H1 (cell line): ENCODE data around the gene BCL6B. TPM values are rescaled to one million over a fixed set of nuclear protein-coding genes. Genes with fewer than 3 reads are reported as not detected.

ENCODE experiments used
- CTCF ChIA-PET: fragments of 300-600 bp; sonication (Branson Sonifier 250); formaldehyde crosslinking; loops from one replicate; lab custom pipeline; 2021; ENCODE audit not compliant: partially characterized antibody; lab: Charles Lee
- POLR2A ChIA-PET: fragments of 300-600 bp; sonication (Branson Sonifier 250); formaldehyde crosslinking; loops from one replicate; lab custom pipeline; 2021; ENCODE audit warnings: inconsistent platforms; ENCODE audit not compliant: partially characterized antibody; lab: Charles Lee
- DNase-seq, 2 experiments: peaks; one replicate each; pipeline versions ENCODE4 v3.0.0 to v3.0.0-alpha.2; 2010 to 2022; ENCODE audit warnings: low spot score in 2 of 2, low read depth in 1 of 2, mixed read lengths in 1 of 2
- FAIRE-seq: peaks from 2 replicates; lab custom pipeline; 2011; peaks lifted over from hg19 to GRCh38; lab: Jason Lieb, UNC
- H2AFZ ChIP-seq: 2 replicates; pipeline ENCODE4 v1.8.1; 2012; ENCODE audit warnings: low read length, inconsistent platforms
- H2AK5ac ChIP-seq: 2 replicates; pipeline ENCODE4 v1.6.1; 2013; ENCODE audit warnings: low read depth, low read length
- H2BK120ac ChIP-seq: replicated peaks from 2 replicates; pipeline ENCODE3; 2013; ENCODE audit warnings: low read depth, low read length, inconsistent platforms
- H2BK12ac ChIP-seq: 2 replicates; pipeline ENCODE4 v1.6.1; 2013; ENCODE audit warnings: low read depth, low read length
- H2BK15ac ChIP-seq: 2 replicates; pipeline ENCODE4 v1.6.1; 2013; ENCODE audit warnings: low read length
- H2BK20ac ChIP-seq: 2 replicates; pipeline ENCODE4 v1.6.1; 2013; ENCODE audit warnings: low read length
- H2BK5ac ChIP-seq: 2 replicates; pipeline ENCODE4 v1.6.1; 2013; ENCODE audit warnings: low read depth, low read length
- H3K14ac ChIP-seq: 2 replicates; pipeline ENCODE4 v1.6.1; 2013; ENCODE audit warnings: inconsistent platforms; ENCODE audit not compliant: insufficient read length
- H3K18ac ChIP-seq: 2 replicates; pipeline ENCODE4 v1.6.1; 2013; ENCODE audit warnings: low read length; ENCODE audit errors: extremely low read depth
- H3K23ac ChIP-seq: 2 replicates; pipeline ENCODE4 v1.6.1; 2013; ENCODE audit warnings: inconsistent platforms; ENCODE audit not compliant: insufficient read length
- H3K23me2 ChIP-seq: 2 replicates; pipeline ENCODE4 v1.6.1; 2013; ENCODE audit warnings: low read depth, low read length
- H3K27ac ChIP-seq: 2 replicates; pipeline ENCODE4 v1.6.1; 2011; ENCODE audit warnings: low read depth, low read length, inconsistent platforms
- H3K27me3 ChIP-seq, 4 experiments: replicated peaks in 1 of 4; 1 replicate in 1 of 4; 2 replicates in 3 of 4; pipeline versions ENCODE4 v1.6.1 to v1.8.1; 2011 to 2013; ENCODE audit warnings: low read length in 3 of 4, mild to moderate bottlenecking in 3 of 4, inconsistent platforms in 2 of 4, mixed read lengths in 2 of 4, moderate library complexity in 1 of 4; ENCODE audit not compliant: control insufficient read depth in 3 of 4, insufficient read depth in 3 of 4; ENCODE audit errors: extremely low read depth in 1 of 4
- H3K36me3 ChIP-seq, 4 experiments: 2 replicates each; pipeline versions ENCODE4 v1.6.1 to v1.8.1; 2011 to 2013; ENCODE audit warnings: mild to moderate bottlenecking in 4 of 4, low read length in 3 of 4, moderate library complexity in 2 of 4, control low read depth in 1 of 4, inconsistent platforms in 1 of 4; ENCODE audit not compliant: insufficient read depth in 4 of 4, control insufficient read depth in 2 of 4
- H3K4ac ChIP-seq: replicated peaks from 2 replicates; pipeline ENCODE3; 2013; ENCODE audit warnings: low read length, low read depth, mixed read lengths, inconsistent platforms; ENCODE audit not compliant: insufficient read length
- H3K4me1 ChIP-seq, 4 experiments: replicated peaks in 1 of 4; 1 replicate in 1 of 4; 2 replicates in 3 of 4; pipeline versions ENCODE4 v1.6.1 to v1.8.1; 2011 to 2013; ENCODE audit warnings: low read length in 3 of 4, inconsistent platforms in 2 of 4, mixed read lengths in 1 of 4; ENCODE audit not compliant: insufficient read depth in 4 of 4, control insufficient read depth in 3 of 4
- H3K4me2 ChIP-seq, 2 experiments: 2 replicates each; pipeline versions ENCODE4 v1.6.1 to v1.8.1; 2011 to 2013; ENCODE audit warnings: low read depth in 2 of 2, low read length in 2 of 2, control low read depth in 1 of 2, inconsistent platforms in 1 of 2, mild to moderate bottlenecking in 1 of 2; ENCODE audit not compliant: insufficient read depth in 1 of 2
- H3K4me3 ChIP-seq, 4 experiments: fragments of 200-600, 300-600 bp in 1 of 4; sonication (generic), shearing (Covaris generic), sonication (Bioruptor Twin) in 1 of 4; 2 replicates each; pipeline versions ENCODE4 v1.5.1 to v1.8.1; 2011 to 2016; ENCODE audit warnings: low read length in 4 of 4, low read depth in 3 of 4, control low read depth in 2 of 4, inconsistent platforms in 2 of 4, mild to moderate bottlenecking in 2 of 4, mixed read lengths in 1 of 4, moderate library complexity in 1 of 4; ENCODE audit not compliant: insufficient read depth in 2 of 4; ENCODE audit errors: extremely low read depth in 1 of 4
- H3K56ac ChIP-seq: replicated peaks from 2 replicates; pipeline ENCODE3; 2013; ENCODE audit warnings: low read depth, mild to moderate bottlenecking, mixed read lengths, low read length, inconsistent platforms; ENCODE audit not compliant: insufficient read length
- H3K79me1 ChIP-seq: 2 replicates; pipeline ENCODE4 v1.6.1; 2013; ENCODE audit warnings: low read depth, low read length, control low read depth
- H3K79me2 ChIP-seq, 2 experiments: 2 replicates each; pipeline versions ENCODE4 v1.6.1 to v1.8.1; 2012 to 2013; ENCODE audit warnings: low read length in 2 of 2, mild to moderate bottlenecking in 2 of 2, inconsistent platforms in 1 of 2; ENCODE audit not compliant: insufficient read depth in 2 of 2, control insufficient read depth in 1 of 2
- H3K9ac ChIP-seq, 4 experiments: replicated peaks in 1 of 4; 1 replicate in 1 of 4; 2 replicates in 3 of 4; pipeline versions ENCODE4 v1.6.1 to v1.8.1; 2011 to 2013; ENCODE audit warnings: low read depth in 3 of 4, low read length in 3 of 4, control low read depth in 2 of 4, mild to moderate bottlenecking in 2 of 4, moderate library complexity in 2 of 4, inconsistent platforms in 1 of 4; ENCODE audit errors: extremely low read depth in 1 of 4
- H3K9me3 ChIP-seq, 2 experiments: 2 replicates each; pipeline versions ENCODE4 v1.6.1 to v1.8.1; 2012 to 2013; ENCODE audit warnings: mild to moderate bottlenecking in 2 of 2, moderate library complexity in 2 of 2, control low read depth in 1 of 2, inconsistent platforms in 1 of 2, low read depth in 1 of 2, low read length in 1 of 2, mixed read lengths in 1 of 2; ENCODE audit not compliant: insufficient read depth in 2 of 2
- H4K20me1 ChIP-seq, 2 experiments: replicated peaks in 1 of 2; 2 replicates each; pipeline versions ENCODE3 to v1.8.1; 2011 to 2013; ENCODE audit warnings: inconsistent platforms in 2 of 2, low read length in 2 of 2, mild to moderate bottlenecking in 1 of 2; ENCODE audit not compliant: insufficient read depth in 2 of 2, control insufficient read depth in 1 of 2
- H4K5ac ChIP-seq: 2 replicates; pipeline ENCODE4 v1.6.1; 2013; ENCODE audit warnings: low read length, low read depth, mixed read lengths, inconsistent platforms; ENCODE audit not compliant: insufficient read length
- H4K8ac ChIP-seq: 2 replicates; pipeline ENCODE4 v1.8.0; 2013; ENCODE audit warnings: mild to moderate bottlenecking, moderate library complexity, low read length, inconsistent platforms; ENCODE audit not compliant: insufficient read depth; ENCODE audit errors: extremely low read depth
- H4K91ac ChIP-seq: replicated peaks from 2 replicates; pipeline ENCODE3; 2013; ENCODE audit warnings: low read length, mixed read lengths, inconsistent platforms; ENCODE audit not compliant: insufficient read length
- ATF3 ChIP-seq: IDR thresholded peaks from 2 replicates; pipeline ENCODE4 v1.6.1; 2011; ENCODE audit warnings: low read depth, mild to moderate bottlenecking, low read length; ENCODE audit not compliant: insufficient read depth
- CREB1 ChIP-seq: IDR thresholded peaks from 2 replicates; pipeline ENCODE4 v1.6.1; 2012; ENCODE audit warnings: inconsistent platforms
- EZH2 ChIP-seq: fragments of 200-600 bp; sonication (generic); IDR thresholded peaks from 2 replicates; pipeline ENCODE4 v1.7.1; 2012; ENCODE audit warnings: low read depth, mild to moderate bottlenecking, moderate library complexity, low read length, inconsistent platforms; ENCODE audit not compliant: severe bottlenecking
- KDM5A ChIP-seq: fragments of 200-600 bp; IDR thresholded peaks from 2 replicates; pipeline ENCODE4 v1.7.1; 2012; ENCODE audit warnings: mild to moderate bottlenecking, low read length, inconsistent platforms, mixed read lengths
- NRF1 ChIP-seq: IDR thresholded peaks from 2 replicates; pipeline ENCODE4 v1.6.1; 2011; ENCODE audit warnings: mild to moderate bottlenecking, low read depth, low read length, improper control_type of control experiment
- RBBP5 ChIP-seq: IDR thresholded peaks from 2 replicates; pipeline ENCODE4 v1.7.1; 2012; ENCODE audit warnings: low read depth, mild to moderate bottlenecking, inconsistent platforms, low read length, moderate library complexity, borderline replicate concordance
- SRF ChIP-seq: IDR thresholded peaks from 2 replicates; pipeline ENCODE4 v1.6.1; 2011; ENCODE audit warnings: mild to moderate bottlenecking, low read depth, low read length, moderate library complexity
- WGBS, 2 experiments: shearing (Covaris generic) in 1 of 2; methylation state at CpG; one replicate each; pipeline versions ENCODE4 v1.1.6 to v1.1.7; 2013 to 2015; ENCODE audit warnings: low lambda C conversion rate in 2 of 2, mixed read lengths in 2 of 2, inconsistent platforms in 1 of 2, low coverage in 1 of 2, missing lambda C conversion rate in 1 of 2; ENCODE audit not compliant: insufficient replicate concordance in 2 of 2, insufficient coverage in 1 of 2, insufficient read length in 1 of 2; ENCODE audit errors: extremely low coverage in 1 of 2, missing lambda C conversion rate in 1 of 2; 5-methylcytosine and 5-hydroxymethylcytosine counted together
- polyA plus RNA-seq, 7 experiments: library from polyadenylated mRNA; depleted of rRNA in 3 of 7; stranded (reverse) in 5 of 7; unstranded in 2 of 7; fragments of >200 nt in 5 of 7; fragments of 200-250 nt in 2 of 7; gene quantifications; 1 replicate in 5 of 7; 2 replicates in 1 of 7; 4 replicates in 1 of 7; pipeline versions ENCODE4 v1.2.1 to v1.2.3, GENCODE V29; 2011 to 2013; ENCODE audit warnings: missing spikeins in 2 of 7, mixed read lengths in 2 of 7
- total RNA-seq: library from RNA; stranded (reverse); fragmentation: NEBNext Ultra II Directional; extraction: Animal tissue kit (Norgen Biotek cat#: 25700); gene quantifications from 2 replicates; pipeline ENCODE4 v1.2.1, GENCODE V29; 2021
- TF ChIP-seq, protein P1 (sequence below): IDR thresholded peaks from 2 replicates; pipeline ENCODE4 v1.6.1; 2012; ENCODE audit warnings: inconsistent platforms
- TF ChIP-seq, protein P2 (sequence below): IDR thresholded peaks from 2 replicates; pipeline ENCODE4 v1.6.1; 2012; ENCODE audit warnings: inconsistent platforms

The BCL6B gene
- total and polyA plus RNA-seq, 2 of the 8 experiments (the other 6 are each of a cell fraction or from before 2014, with no cell fraction given) = 6.6 to 8.7 TPM

DNA sequence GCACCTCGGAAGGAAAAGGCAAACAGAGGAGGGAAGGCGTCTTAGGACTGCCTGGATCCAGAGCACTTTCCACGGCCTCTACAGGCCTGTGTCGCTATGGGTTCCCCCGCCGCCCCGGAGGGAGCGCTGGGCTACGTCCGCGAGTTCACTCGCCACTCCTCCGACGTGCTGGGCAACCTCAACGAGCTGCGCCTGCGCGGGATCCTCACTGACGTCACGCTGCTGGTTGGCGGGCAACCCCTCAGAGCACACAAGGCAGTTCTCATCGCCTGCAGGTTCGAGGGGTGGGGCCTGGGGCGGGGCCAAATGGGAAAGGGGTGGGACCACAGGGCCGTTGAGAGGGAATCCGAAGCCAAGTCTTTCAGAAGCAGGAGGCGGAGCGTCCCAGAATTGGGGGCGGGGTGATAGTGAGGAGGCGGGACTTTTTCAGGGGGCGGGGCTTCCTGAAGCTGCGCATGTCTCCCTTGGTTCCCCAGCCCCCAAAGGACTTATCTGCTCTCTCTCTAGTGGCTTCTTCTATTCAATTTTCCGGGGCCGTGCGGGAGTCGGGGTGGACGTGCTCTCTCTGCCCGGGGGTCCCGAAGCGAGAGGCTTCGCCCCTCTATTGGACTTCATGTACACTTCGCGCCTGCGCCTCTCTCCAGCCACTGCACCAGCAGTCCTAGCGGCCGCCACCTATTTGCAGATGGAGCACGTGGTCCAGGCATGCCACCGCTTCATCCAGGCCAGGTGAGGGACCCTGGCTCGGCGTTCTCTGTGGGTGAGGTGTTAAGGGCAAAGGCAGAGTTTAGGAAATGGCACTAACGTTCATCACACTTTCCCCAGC is 939 bp downstream of the BCL6B start:
- Histone ChIP-seq H3K14ac (no peak overlapping the region), H2BK15ac (0 out of 2 replicates have a peak overlapping the region, but pooled peaks have one; percentile 61), H3K79me2 (no peaks in the 10 kb centered on the region), H3K9me3 (no peaks in the 10 kb centered on the region), H3K79me1 (no peaks in the 10 kb centered on the region), H4K5ac (no peak overlapping the region), H3K56ac (no peak overlapping the region), H4K20me1 (no peaks in the 10 kb centered on the region), H3K23ac (no peak overlapping the region), H2BK5ac (no peak overlapping the region), H3K4me1 (peaks cover 0 to 15% (median 5%) of the 10 kb centered on the region in 4 experiments; a peak in 6 of 7 replicates), H2AK5ac (peak overlapping the region; percentile 60; the same call in 1 of the 2 replicates), H2BK12ac (peak overlapping the region; percentile 60; the same call in 1 of the 2 replicates), H3K9ac (peak overlapping the region in 3 of 4 experiments; percentile 29 to 59 (median 46); a peak in 6 of 7 replicates), H2BK120ac (no peak overlapping the region), H4K91ac (peak overlapping the region; percentile 34), H4K8ac (0 out of 2 replicates have a peak overlapping the region, but pooled peaks have one; percentile 4), H3K23me2 (peaks cover 11% of the 10 kb centered on the region), H2BK20ac (no peak overlapping the region), H3K4ac (peak overlapping the region; percentile 25), H3K27ac (no peak overlapping the region), H3K36me3 (peaks cover 0 to 8% (median 3%) of the 10 kb centered on the region in 4 experiments; a peak in 1 of 8 replicates), H3K4me3 (peak overlapping the region; percentile 57 to 68 (median 59)), H3K4me2 (peak overlapping the region; percentile 91 to 97), H3K27me3 (peaks cover 0 to 16% (median 14%) of the 10 kb centered on the region in 4 experiments; a peak in 6 of 7 replicates), H3K18ac (no peak overlapping the region; the same call in 1 of the 2 replicates), H2AFZ (peak overlapping the region; percentile 73)
- FAIRE-seq (peak; percentile 84), DNase-seq (peak; percentile 96 to 100)
- ChIA-PET POLR2A (interaction anchor here (0.8 to 3.3 kb wide), 4 partner anchors 9 to 19 kb away, joined by 3 to 15 read pairs (median 8); partner anchors contain the start of genes RNASEK and SLC16A13), CTCF (interaction anchor here (0.6 to 3.2 kb wide), 8 partner anchors 9 to 1988 kb away, joined by 3 to 34 read pairs (median 3); no protein-coding TSS in a partner anchor)
- 33% methylated on average over 50 of the region's 51 CpGs; no CpG with 5 or more reads in 1 of the 2 experiments for WGBS, 2 experiments
- TF ChIP-seq RBBP5 (0 out of 2 replicates have a peak, but pooled peaks have one; percentile 60), CREB1 (peak; percentile 83), NRF1 (peak; percentile 94), SRF (no peak), KDM5A (no peak), ATF3 (0 out of 2 replicates have a peak, but pooled peaks have one; percentile 27), EZH2 (peak; percentile 25)
- TF ChIP-seq, protein P1, sequence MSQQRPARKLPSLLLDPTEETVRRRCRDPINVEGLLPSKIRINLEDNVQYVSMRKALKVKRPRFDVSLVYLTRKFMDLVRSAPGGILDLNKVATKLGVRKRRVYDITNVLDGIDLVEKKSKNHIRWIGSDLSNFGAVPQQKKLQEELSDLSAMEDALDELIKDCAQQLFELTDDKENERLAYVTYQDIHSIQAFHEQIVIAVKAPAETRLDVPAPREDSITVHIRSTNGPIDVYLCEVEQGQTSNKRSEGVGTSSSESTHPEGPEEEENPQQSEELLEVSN = peak; percentile 81
- TF ChIP-seq, protein P2, sequence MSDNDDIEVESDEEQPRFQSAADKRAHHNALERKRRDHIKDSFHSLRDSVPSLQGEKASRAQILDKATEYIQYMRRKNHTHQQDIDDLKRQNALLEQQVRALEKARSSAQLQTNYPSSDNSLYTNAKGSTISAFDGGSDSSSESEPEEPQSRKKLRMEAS = peak; percentile 91
